HFFc6 (cell line): ENCODE results near the gene ARHGEF16. TPM values are rescaled to one million over a fixed set of nuclear protein-coding genes. Genes with fewer than 3 reads are reported as not detected.

Experiments
- DNase-seq: peaks from one replicate; pipeline ENCODE4 v3.0.0-alpha.2; 2018
- H3K27ac Mint-ChIP-seq: 2 replicates; pipeline ENCODE4 v1.8.0; 2020; ENCODE audit warnings: mild to moderate bottlenecking, mixed read lengths
- H3K27me3 Mint-ChIP-seq: 2 replicates; pipeline ENCODE4 v1.8.0; 2021; ENCODE audit warnings: mild to moderate bottlenecking, moderate library complexity, mixed read lengths; ENCODE audit not compliant: insufficient read depth
- H3K36me3 Mint-ChIP-seq: 2 replicates; pipeline ENCODE4 v1.8.0; 2021; ENCODE audit warnings: low read depth, mixed read lengths
- H3K4me1 Mint-ChIP-seq: 2 replicates; pipeline ENCODE4 v1.8.0; 2020; ENCODE audit warnings: low read depth, mixed read lengths
- H3K4me3 Mint-ChIP-seq: 2 replicates; pipeline ENCODE4 v1.8.0; 2020; ENCODE audit warnings: mild to moderate bottlenecking, moderate library complexity, mixed read lengths
- H3K9me3 Mint-ChIP-seq: 2 replicates; pipeline ENCODE4 v1.8.0; 2020; ENCODE audit warnings: mild to moderate bottlenecking, mixed read lengths
- CTCF ChIP-seq: fragments of 200-600 bp; sonication (generic); IDR thresholded peaks from 2 replicates; pipeline ENCODE4 v1.5.0; 2021; ENCODE audit warnings: antibody characterized with exemption, mild to moderate bottlenecking
- total RNA-seq, 6 experiments: library from RNA; stranded (reverse); fragmentation: NEBNext Ultra II Directional; extraction: Animal tissue kit (Norgen Biotek cat#: 25700); gene quantifications; 2 replicates in 1 of 6; 3 replicates in 5 of 6; pipeline ENCODE4 v1.2.3, GENCODE V29; 2021

ARHGEF16 gene
- total RNA-seq, 6 experiments from 2014 or later, result 0.08 to 0.18 (median 0.17) TPM; not detected in 3

- H3K36me3 Mint-ChIP-seq, result no peaks in the 10 kb centered on the region
- no peak overlapping the region for H3K4me3 Mint-ChIP-seq
- no peak overlapping the region for H3K27ac Mint-ChIP-seq
- H3K27me3 Mint-ChIP-seq, result peaks cover 53% of the 10 kb centered on the region
- no peaks in the 10 kb centered on the region for H3K4me1 Mint-ChIP-seq
- no peak for TF ChIP-seq CTCF
- H3K9me3 Mint-ChIP-seq, result peaks cover 6% of the 10 kb centered on the region; the same call in 1 of the 2 replicates
- DNase-seq, result no peak
These were observed 13.0 kb upstream of the ARHGEF16 start for GRCh38 chr1:3441410-3441847.

- Mint-ChIP-seq H3K36me3 (no peaks in the 10 kb centered on the region), H3K27ac (no peak overlapping the region), H3K9me3 (0 out of 2 replicates have a peak, but pooled peaks cover 6% of the 10 kb centered on the region), H3K4me1 (no peaks in the 10 kb centered on the region), H3K4me3 (no peak overlapping the region), H3K27me3 (peaks cover 51% of the 10 kb centered on the region)
- no peak for DNase-seq
- no peak for TF ChIP-seq CTCF
These were observed 12.6 kb upstream of the ARHGEF16 start for GRCh38 chr1:3441880-3442279.

- no peaks in the 10 kb centered on the region for H3K36me3 Mint-ChIP-seq
- H3K27me3 Mint-ChIP-seq, result peaks cover 51% of the 10 kb centered on the region
- no peaks in the 10 kb centered on the region for H3K4me1 Mint-ChIP-seq
- no peak for DNase-seq
- no peak for TF ChIP-seq CTCF
- H3K27ac Mint-ChIP-seq, result no peak overlapping the region
- H3K9me3 Mint-ChIP-seq, result 0 out of 2 replicates have a peak, but pooled peaks cover 4% of the 10 kb centered on the region
- H3K4me3 Mint-ChIP-seq, result no peak overlapping the region
These were observed 12.1 kb upstream of the ARHGEF16 start for GRCh38 chr1:3442331-3442730.

GRCh38 chr1:3442901-3443300 lies 11.6 kb upstream of the ARHGEF16 start:
- no peaks in the 10 kb centered on the region for H3K9me3 Mint-ChIP-seq

GRCh38 chr1:3443807-3444206 lies 10.7 kb upstream of the ARHGEF16 start:
- no peak overlapping the region for H3K27ac Mint-ChIP-seq
- no peak for DNase-seq
- H3K4me1 Mint-ChIP-seq, result no peaks in the 10 kb centered on the region
- H3K9me3 Mint-ChIP-seq, result no peaks in the 10 kb centered on the region
- H3K27me3 Mint-ChIP-seq, result peaks cover 51% of the 10 kb centered on the region
- no peak for TF ChIP-seq CTCF
- H3K36me3 Mint-ChIP-seq, result no peaks in the 10 kb centered on the region
- H3K4me3 Mint-ChIP-seq, result no peak overlapping the region

More at GRCh38 chr1:3442901-3443300, 11.6 kb upstream of the ARHGEF16 start:
- H3K27ac Mint-ChIP-seq, result no peak overlapping the region
- peaks cover 53% of the 10 kb centered on the region for H3K27me3 Mint-ChIP-seq
- no peaks in the 10 kb centered on the region for H3K4me1 Mint-ChIP-seq
- no peak for TF ChIP-seq CTCF
- no peak for DNase-seq
- no peaks in the 10 kb centered on the region for H3K36me3 Mint-ChIP-seq
- H3K4me3 Mint-ChIP-seq, result no peak overlapping the region

- Mint-ChIP-seq H3K9me3 (no peaks in the 10 kb centered on the region), H3K4me1 (no peaks in the 10 kb centered on the region), H3K27me3 (peaks cover 51% of the 10 kb centered on the region), H3K27ac (no peak overlapping the region), H3K4me3 (no peak overlapping the region), H3K36me3 (no peaks in the 10 kb centered on the region)
- no peak for TF ChIP-seq CTCF
- DNase-seq, result no peak
These were observed 10.2 kb upstream of the ARHGEF16 start for GRCh38 chr1:3444298-3444697.
